ENCODE measurements around the gene SMARCAL1.

The SMARCAL1 gene

DNA sequence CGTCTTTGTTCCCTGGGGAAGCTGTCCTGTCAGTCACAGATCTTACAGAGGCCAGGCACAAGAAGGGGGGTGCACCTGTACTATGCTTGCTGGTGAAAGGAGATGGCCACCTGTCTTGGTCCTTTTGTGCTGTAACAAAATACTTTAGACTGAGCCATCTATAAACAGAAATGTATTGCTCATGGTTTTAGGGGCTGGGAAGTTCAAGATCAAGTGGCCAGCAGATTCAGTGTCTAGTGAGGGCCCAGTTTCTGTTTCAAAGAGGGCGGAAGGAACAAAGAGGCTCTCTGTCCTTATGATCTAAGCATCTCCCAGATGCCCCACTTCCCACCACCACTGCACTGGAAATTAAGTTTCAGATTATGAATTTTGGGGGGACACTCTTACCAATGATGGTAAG, 50.9 kb downstream of the SMARCAL1 start (continued):
- no peak for TF ChIP-seq IKZF3 (tag by site-specific recombination; IDR thresholded peaks at IDR 0.05)

DNA sequence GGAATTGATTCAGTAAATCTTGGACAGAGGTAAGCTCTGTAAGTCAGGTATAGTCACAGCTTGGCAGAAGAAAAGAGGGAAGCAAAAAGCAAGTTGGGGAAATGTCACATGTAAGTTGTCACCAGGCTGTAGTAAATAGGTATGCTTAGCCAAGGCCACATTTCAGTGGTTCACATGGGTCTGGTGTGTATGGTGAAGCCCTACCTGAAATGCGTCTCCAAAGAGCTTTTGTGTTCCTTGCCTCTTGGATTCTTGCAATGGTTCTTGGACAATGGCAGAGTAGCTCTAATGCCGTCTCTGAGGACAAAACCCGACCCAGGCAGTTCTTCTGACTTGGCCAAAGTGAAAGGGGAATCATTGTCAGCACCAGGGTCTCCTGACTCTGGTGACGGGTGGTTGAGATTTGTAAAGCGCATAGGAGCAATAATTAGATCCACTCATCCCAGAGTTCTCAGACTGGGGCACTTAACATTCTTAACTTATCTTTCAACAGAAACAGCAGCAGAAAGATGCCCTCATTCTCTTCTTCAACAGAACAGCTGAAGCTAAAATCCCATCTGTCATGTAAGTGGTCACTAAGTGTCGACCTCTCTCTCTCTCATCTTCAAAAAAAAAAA, 51.9 kb downstream of the SMARCAL1 start:
- Histone ChIP-seq H3K36me3 (ENCODE audit: control insufficient read depth in 2 of 2, insufficient read depth in 1 of 2, low read length in 2 of 2) (peaks cover 8 to 33% of the 10 kb centered on the region in 2 experiments; a peak in 2 of 3 replicates), H3K4me1 (ENCODE audit: control insufficient read depth, insufficient read depth, low read length) (no peaks in the 10 kb centered on the region), H3K4me3 (ENCODE audit: low read depth, low read length) (no peak overlapping the region), H3K27ac (ENCODE audit: extremely low read depth, low read depth, low read length) (no peak overlapping the region), H3K9me3 (ENCODE audit: control insufficient read depth, insufficient read depth, low read depth, low read length) (no peaks in the 10 kb centered on the region)
- TF ChIP-seq YY1 (tag by site-specific recombination; IDR thresholded peaks at IDR 0.05) (no peak), ZNF2 (tag by site-specific recombination; IDR thresholded peaks at IDR 0.05) (no peak), ZNF830 (tag by site-specific recombination; IDR thresholded peaks at IDR 0.05; ENCODE audit: low read depth) (no peak), ZSCAN18 (tag by site-specific recombination; IDR thresholded peaks at IDR 0.05) (no peak), ZNF354C (tag by site-specific recombination; IDR thresholded peaks at IDR 0.05; ENCODE audit: borderline replicate concordance, low read depth) (no peak), ZNF239 (tag by site-specific recombination; IDR thresholded peaks at IDR 0.05) (no peak), BCL11A (tag by site-specific recombination; IDR thresholded peaks at IDR 0.05; ENCODE audit: low read depth) (no peak), ZNF280D (tag by site-specific recombination; IDR thresholded peaks at IDR 0.05) (no peak)
- POLR2A ChIA-PET: no interaction called here
- CTCF ChIA-PET: no interaction called here

GRCh38 chr2:216465579-216466195, 53.4 kb downstream of the SMARCAL1 start:
- POLR2A ChIA-PET: no interaction called here
- Histone ChIP-seq H3K4me1 (ENCODE audit: control insufficient read depth, insufficient read depth, low read length) (no peaks in the 10 kb centered on the region), H3K4me3 (ENCODE audit: low read depth, low read length) (no peak overlapping the region), H3K27ac (ENCODE audit: extremely low read depth, low read depth, low read length) (no peak overlapping the region), H3K36me3 (ENCODE audit: control insufficient read depth in 2 of 2, insufficient read depth in 1 of 2, low read length in 2 of 2) (peaks cover 8 to 38% of the 10 kb centered on the region in 2 experiments; a peak in 2 of 3 replicates), H3K9me3 (ENCODE audit: control insufficient read depth, insufficient read depth, low read depth, low read length) (no peaks in the 10 kb centered on the region)
- CTCF ChIA-PET: interaction anchor here (0.6 kb wide), 1 partner anchor 316 kb away, joined by 3 read pairs; no protein-coding TSS in a partner anchor
- 0 out of 2 replicates have a peak, but pooled peaks have one; percentile 10 for TF ChIP-seq GLIS1 (tag by site-specific recombination; IDR thresholded peaks at IDR 0.05)
- no peak for TF ChIP-seq ZNF580 (tag by site-specific recombination; IDR thresholded peaks at IDR 0.05)

- H3K36me3 ChIP-seq (ENCODE audit: control insufficient read depth in 2 of 2, insufficient read depth in 1 of 2, low read length in 2 of 2): peaks cover 8 to 45% of the 10 kb centered on the region in 2 experiments; a peak in 2 of 3 replicates
- CTCF ChIA-PET: interaction anchor here (1.3 kb wide), 1 partner anchor 63 kb away, joined by 3 read pairs; no protein-coding TSS in a partner anchor
- H3K9me3 ChIP-seq (ENCODE audit: control insufficient read depth, insufficient read depth, low read depth, low read length): no peaks in the 10 kb centered on the region
- H3K4me1 ChIP-seq (ENCODE audit: control insufficient read depth, insufficient read depth, low read length): no peaks in the 10 kb centered on the region
- POLR2A ChIA-PET: no interaction called here
- no peak overlapping the region for H3K4me3 ChIP-seq (ENCODE audit: low read depth, low read length)
- no peak overlapping the region for H3K27ac ChIP-seq (ENCODE audit: extremely low read depth, low read depth, low read length)
- TF ChIP-seq PRDM1 (tag by site-specific recombination; IDR thresholded peaks at IDR 0.05) (no peak), ZNF302 (tag by site-specific recombination; IDR thresholded peaks at IDR 0.05; ENCODE audit: low read depth) (no peak), ZBTB17 (tag by site-specific recombination; IDR thresholded peaks at IDR 0.05) (no peak), ZNF610 (tag by site-specific recombination; IDR thresholded peaks at IDR 0.05; ENCODE audit: borderline replicate concordance) (no peak), ZNF529 (tag by site-specific recombination; IDR thresholded peaks at IDR 0.05; ENCODE audit: insufficient replicate concordance) (no peak), ZNF211 (tag by site-specific recombination; IDR thresholded peaks at IDR 0.05; ENCODE audit: low read depth) (no peak), ZNF426 (tag by site-specific recombination; IDR thresholded peaks at IDR 0.05) (no peak), ZEB2 (tag by site-specific recombination; IDR thresholded peaks at IDR 0.05) (no peak), ZNF214 (tag by site-specific recombination; IDR thresholded peaks at IDR 0.05; ENCODE audit: borderline replicate concordance) (no peak), ZBTB26 (tag by site-specific recombination; optimal IDR thresholded peaks at IDR 0.05) (no peak), ZNF585B (tag by site-specific recombination; IDR thresholded peaks at IDR 0.05) (no peak), ZNF629 (tag by site-specific recombination; IDR thresholded peaks at IDR 0.05) (no peak), ZNF843 (tag by site-specific recombination; IDR thresholded peaks at IDR 0.05) (no peak)
These were observed 55.6 kb downstream of the SMARCAL1 start for GRCh38 chr2:216467845-216468244.

All from HEK293 (cell line).